Measurements from ENCODE around the gene FBXO33.
A peak's percentile ranks its signal among the peaks of the same experiment; 100 is the strongest.

The FBXO33 gene

DNA sequence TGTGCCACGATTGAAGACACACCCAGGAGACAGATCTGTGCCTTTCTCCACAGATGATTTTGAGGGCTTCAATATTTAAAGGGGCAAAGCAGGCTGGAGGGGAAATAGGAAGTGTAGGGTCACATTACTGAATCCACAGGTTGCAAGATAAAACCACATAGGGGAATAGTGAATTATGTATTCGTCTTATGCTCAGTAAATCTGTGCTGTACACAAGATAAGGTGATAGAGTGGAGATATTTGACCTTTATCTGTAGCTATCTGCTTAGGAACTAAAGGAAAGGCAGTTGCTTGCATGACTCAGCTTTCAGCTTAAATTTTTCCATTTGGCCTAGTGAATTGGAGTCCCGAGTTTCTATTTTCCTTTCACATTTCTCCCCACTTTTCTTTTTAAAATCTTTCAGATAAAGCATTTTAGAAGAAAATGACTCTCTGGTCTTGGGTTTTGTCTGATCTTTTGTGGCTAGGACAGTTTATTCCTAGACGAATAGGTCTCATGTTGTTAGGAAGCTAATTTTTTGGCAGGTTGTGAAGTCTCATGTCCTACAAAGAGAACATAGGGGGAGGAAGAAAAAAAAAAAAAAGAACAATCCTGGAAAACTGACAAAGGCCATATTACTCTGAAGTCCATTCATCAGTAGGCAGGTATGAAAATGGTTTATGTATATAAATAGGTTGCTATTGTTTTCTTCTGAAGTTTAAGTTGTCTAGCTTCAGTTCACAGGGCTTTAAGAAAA lies 55.4 kb downstream of the FBXO33 start:
- TF ChIP-seq, protein P1, sequence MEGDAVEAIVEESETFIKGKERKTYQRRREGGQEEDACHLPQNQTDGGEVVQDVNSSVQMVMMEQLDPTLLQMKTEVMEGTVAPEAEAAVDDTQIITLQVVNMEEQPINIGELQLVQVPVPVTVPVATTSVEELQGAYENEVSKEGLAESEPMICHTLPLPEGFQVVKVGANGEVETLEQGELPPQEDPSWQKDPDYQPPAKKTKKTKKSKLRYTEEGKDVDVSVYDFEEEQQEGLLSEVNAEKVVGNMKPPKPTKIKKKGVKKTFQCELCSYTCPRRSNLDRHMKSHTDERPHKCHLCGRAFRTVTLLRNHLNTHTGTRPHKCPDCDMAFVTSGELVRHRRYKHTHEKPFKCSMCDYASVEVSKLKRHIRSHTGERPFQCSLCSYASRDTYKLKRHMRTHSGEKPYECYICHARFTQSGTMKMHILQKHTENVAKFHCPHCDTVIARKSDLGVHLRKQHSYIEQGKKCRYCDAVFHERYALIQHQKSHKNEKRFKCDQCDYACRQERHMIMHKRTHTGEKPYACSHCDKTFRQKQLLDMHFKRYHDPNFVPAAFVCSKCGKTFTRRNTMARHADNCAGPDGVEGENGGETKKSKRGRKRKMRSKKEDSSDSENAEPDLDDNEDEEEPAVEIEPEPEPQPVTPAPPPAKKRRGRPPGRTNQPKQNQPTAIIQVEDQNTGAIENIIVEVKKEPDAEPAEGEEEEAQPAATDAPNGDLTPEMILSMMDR (IDR thresholded peaks at IDR 0.05) = no peak
- Mint-ChIP-seq H3K4me1 (peaks cover 26% of the 10 kb centered on the region), H3K9me3 (no peaks in the 10 kb centered on the region), H3K27me3 (ENCODE audit: low read depth, poor library complexity) (no peaks in the 10 kb centered on the region), H3K36me3 (ENCODE audit: low read depth) (no peaks in the 10 kb centered on the region), H3K27ac (no peak overlapping the region), H3K4me3 (no peak overlapping the region)
- DNase-seq = no peak

DNA sequence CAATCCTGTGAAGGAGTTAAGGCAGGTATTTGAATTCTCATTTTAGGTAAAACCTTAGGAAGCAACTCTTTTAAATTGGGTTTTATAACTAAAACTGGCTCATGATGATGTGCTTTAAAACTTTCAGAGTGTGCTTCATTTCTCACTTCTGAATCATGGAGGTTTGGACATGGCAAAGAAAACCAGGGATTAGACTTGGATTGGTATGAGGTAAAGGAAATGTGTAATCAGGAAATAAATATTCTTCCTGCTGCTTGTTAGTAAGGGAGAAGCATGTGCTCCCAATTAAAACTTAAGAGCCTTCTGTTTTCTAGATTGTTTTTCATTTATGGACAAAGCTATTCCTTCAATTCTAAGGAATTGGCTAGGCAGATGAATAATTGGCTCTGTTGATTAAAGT lies 57.4 kb downstream of the FBXO33 start:
- no peak overlapping the region for H3K27ac Mint-ChIP-seq
- no peak for DNase-seq
- no peaks in the 10 kb centered on the region for H3K27me3 Mint-ChIP-seq (ENCODE audit: low read depth, poor library complexity)
- H3K4me1 Mint-ChIP-seq = peaks cover 9% of the 10 kb centered on the region
- H3K9me3 Mint-ChIP-seq = no peaks in the 10 kb centered on the region
- TF ChIP-seq, protein P1 (IDR thresholded peaks at IDR 0.05) = no peak
- H3K4me3 Mint-ChIP-seq = no peak overlapping the region
- no peaks in the 10 kb centered on the region for H3K36me3 Mint-ChIP-seq (ENCODE audit: low read depth)

DNA sequence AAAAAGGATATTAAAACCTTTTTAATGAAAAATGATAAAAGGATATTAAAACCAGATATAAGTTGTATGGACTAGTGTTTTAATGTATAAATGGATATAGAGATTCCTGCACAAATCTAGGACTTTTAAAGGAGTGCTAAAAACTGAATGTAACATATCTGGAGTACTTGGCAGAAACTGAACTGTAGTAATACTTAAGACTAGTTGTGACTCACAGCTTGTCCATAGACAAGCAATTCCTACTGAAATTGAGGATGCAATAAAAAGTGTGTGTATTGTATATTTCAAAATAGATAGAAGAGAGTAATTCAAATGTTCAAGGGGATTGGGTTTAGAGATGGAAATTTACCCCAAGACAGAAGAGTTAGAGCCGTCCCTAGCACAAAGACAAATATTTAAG lies 59.6 kb downstream of the FBXO33 start:
- Mint-ChIP-seq H3K4me1 (peaks cover 14% of the 10 kb centered on the region), H3K27ac (no peak overlapping the region), H3K9me3 (no peaks in the 10 kb centered on the region), H3K4me3 (no peak overlapping the region), H3K36me3 (ENCODE audit: low read depth) (no peaks in the 10 kb centered on the region), H3K27me3 (ENCODE audit: low read depth, poor library complexity) (no peaks in the 10 kb centered on the region)
- no peak for DNase-seq
- TF ChIP-seq, protein P1 (IDR thresholded peaks at IDR 0.05) = no peak

DNA sequence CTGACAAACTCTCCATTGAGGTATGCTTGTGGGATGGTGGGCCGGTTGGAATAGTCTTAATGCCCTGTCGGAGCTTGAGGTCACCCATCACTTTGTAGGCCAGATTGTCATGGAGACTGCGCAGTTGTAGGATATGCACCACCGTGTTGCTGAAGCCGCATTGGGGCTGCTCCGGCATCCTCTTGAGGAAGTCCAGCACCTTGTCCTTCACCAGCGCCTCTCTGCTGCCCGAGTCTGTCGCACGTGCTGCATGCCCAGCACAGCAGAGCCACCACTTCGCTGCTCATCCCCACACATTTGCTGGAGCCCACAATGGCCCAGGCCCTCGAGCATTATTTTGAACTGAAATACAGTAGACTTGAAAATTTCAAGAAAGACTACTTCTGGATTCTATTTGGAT lies 61.8 kb downstream of the FBXO33 start:
- H3K4me1 Mint-ChIP-seq = peaks cover 5% of the 10 kb centered on the region
- H3K36me3 Mint-ChIP-seq (ENCODE audit: low read depth) = peaks cover 7% of the 10 kb centered on the region
- no peak for DNase-seq
- TF ChIP-seq, protein P1 (IDR thresholded peaks at IDR 0.05) = no peak
- no peaks in the 10 kb centered on the region for H3K27me3 Mint-ChIP-seq (ENCODE audit: low read depth, poor library complexity)
- peaks cover 8% of the 10 kb centered on the region for H3K9me3 Mint-ChIP-seq
- H3K4me3 Mint-ChIP-seq = no peak overlapping the region
- H3K27ac Mint-ChIP-seq = peak overlapping the region; percentile 60

DNA sequence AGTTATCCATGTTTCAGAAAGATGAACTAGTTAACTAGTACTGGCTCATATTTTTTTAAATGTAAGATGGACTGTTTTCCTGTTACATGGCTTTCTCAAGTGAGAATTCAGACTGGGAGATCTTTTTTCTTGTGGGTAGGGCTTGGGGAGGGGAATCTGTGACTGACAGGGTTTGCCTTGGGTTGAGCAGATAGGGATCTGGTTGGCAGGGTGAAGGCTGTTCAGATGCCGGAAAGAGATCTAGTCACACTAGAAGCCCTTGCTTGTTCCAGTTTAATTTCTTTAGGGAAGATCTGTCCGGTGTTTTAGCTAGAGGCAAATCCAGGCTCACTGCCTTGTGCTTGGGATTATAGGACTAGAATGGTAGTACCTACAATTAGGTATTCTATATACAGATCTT lies 63.2 kb downstream of the FBXO33 start:
- peaks cover 21% of the 10 kb centered on the region for H3K36me3 Mint-ChIP-seq (ENCODE audit: low read depth)
- H3K9me3 Mint-ChIP-seq = peaks cover 21% of the 10 kb centered on the region
- TF ChIP-seq, protein P1 (IDR thresholded peaks at IDR 0.05) = no peak
- DNase-seq = no peak
- no peak overlapping the region for H3K4me3 Mint-ChIP-seq
- H3K27ac Mint-ChIP-seq = no peak overlapping the region
- peaks cover 5% of the 10 kb centered on the region for H3K4me1 Mint-ChIP-seq
- no peaks in the 10 kb centered on the region for H3K27me3 Mint-ChIP-seq (ENCODE audit: low read depth, poor library complexity)
